HepG2 (cell line): ENCODE measurements around the gene TPST1. TPM values are rescaled to one million over a fixed set of nuclear protein-coding genes. Genes with fewer than 3 reads are reported as not detected.

Experiments
- GPN1 ChIP-seq: sonication (generic); formaldehyde crosslinking; IDR thresholded peaks from 2 replicates; pipeline ENCODE4 v1.5.1; 2020; ENCODE audit warnings: missing genetic modification reagents, borderline replicate concordance
- NFE2 ChIP-seq: sonication (generic); formaldehyde crosslinking; IDR thresholded peaks from 2 replicates; pipeline ENCODE4 v1.4.0; 2020; ENCODE audit warnings: missing genetic modification reagents
- PHF21A ChIP-seq: sonication (generic); formaldehyde crosslinking; IDR thresholded peaks from 2 replicates; pipeline ENCODE4 v1.5.0; 2020; ENCODE audit warnings: mild to moderate bottlenecking, missing genetic modification reagents
- RBFOX2 ChIP-seq: fragments of 200-400 bp; formaldehyde crosslinking; IDR thresholded peaks from 2 replicates; pipeline ENCODE4 v1.6.1; 2017; ENCODE audit warnings: low read depth, mild to moderate bottlenecking, low read length
- SNRNP70 ChIP-seq: fragments of 200-400 bp; formaldehyde crosslinking; IDR thresholded peaks from 2 replicates; pipeline ENCODE4 v1.6.1; 2017; ENCODE audit warnings: mild to moderate bottlenecking, low read depth, low read length, moderate library complexity
- THYN1 ChIP-seq: sonication (generic); formaldehyde crosslinking; IDR thresholded peaks from 2 replicates; pipeline ENCODE4 v1.8.1; 2023; ENCODE audit warnings: low read depth, mild to moderate bottlenecking, moderate library complexity, missing genetic modification reagents, borderline replicate concordance
- XBP1 ChIP-seq: sonication (generic); formaldehyde crosslinking; IDR thresholded peaks from 2 replicates; pipeline ENCODE4 v1.5.0; 2020; ENCODE audit warnings: missing genetic modification reagents
- ZFP41 ChIP-seq: sonication (generic); formaldehyde crosslinking; IDR thresholded peaks from 2 replicates; pipeline ENCODE4 v1.4.0; 2020; ENCODE audit warnings: mild to moderate bottlenecking, missing genetic modification reagents, borderline replicate concordance
- ZNF101 ChIP-seq: sonication (generic); formaldehyde crosslinking; IDR thresholded peaks from 2 replicates; pipeline ENCODE4 v1.4.0; 2020; ENCODE audit warnings: mild to moderate bottlenecking, low read depth, missing genetic modification reagents, borderline replicate concordance
- ZNF235 ChIP-seq: sonication (generic); formaldehyde crosslinking; IDR thresholded peaks from 2 replicates; pipeline ENCODE4 v1.8.1; 2023; ENCODE audit warnings: mild to moderate bottlenecking, missing genetic modification reagents, borderline replicate concordance
- ZNF337 ChIP-seq: sonication (generic); formaldehyde crosslinking; IDR thresholded peaks from 2 replicates; pipeline ENCODE4 v1.5.1; 2020; ENCODE audit warnings: missing genetic modification reagents, low read depth, mild to moderate bottlenecking, borderline replicate concordance
- ZNF44 ChIP-seq: sonication (generic); formaldehyde crosslinking; IDR thresholded peaks from 2 replicates; pipeline ENCODE4 v1.5.1; 2020; ENCODE audit warnings: mild to moderate bottlenecking, missing genetic modification reagents
- ZNF552 ChIP-seq: sonication (generic); formaldehyde crosslinking; IDR thresholded peaks from 2 replicates; pipeline ENCODE4 v1.9.0; 2022; ENCODE audit warnings: missing genetic modification reagents, mild to moderate bottlenecking, borderline replicate concordance
- ZNF790 ChIP-seq: sonication (generic); formaldehyde crosslinking; IDR thresholded peaks from 2 replicates; pipeline ENCODE4 v1.8.0; 2022; ENCODE audit warnings: missing genetic modification reagents, mild to moderate bottlenecking, borderline replicate concordance
- ZNF83 ChIP-seq: sonication (generic); formaldehyde crosslinking; IDR thresholded peaks from 2 replicates; pipeline ENCODE4 v1.4.0; 2020; ENCODE audit warnings: missing genetic modification reagents, mild to moderate bottlenecking, borderline replicate concordance
- polyA plus RNA-seq, 8 experiments: library from polyadenylated mRNA; depleted of rRNA in 3 of 8; stranded (reverse) in 7 of 8; unstranded in 1 of 8; fragments of >200 nt; fragmentation: Illumina TruSeq in 4 of 8; extraction: Trizol in 4 of 8; gene quantifications; 2 replicates each; pipeline versions ENCODE4 v1.2.1 to v1.2.3, GENCODE V29; 2011 to 2016; ENCODE audit warnings: low read depth in 4 of 8, missing spikeins in 1 of 8, mixed read lengths in 1 of 8; ENCODE audit not compliant: insufficient read depth in 1 of 8
- total RNA-seq, 5 experiments: library from RNA; depleted of rRNA; stranded (reverse); fragments of >200 nt; fragmentation: Illumina TruSeq; extraction: Trizol; gene quantifications; 2 replicates each; pipeline ENCODE4 v1.2.3, GENCODE V29; 2016; ENCODE audit warnings: low read depth in 1 of 5
- TF ChIP-seq, protein P1 (sequence below): sonication (generic); formaldehyde crosslinking; IDR thresholded peaks from 2 replicates; pipeline ENCODE4 v1.4.0; 2020; ENCODE audit warnings: missing genetic modification reagents, borderline replicate concordance
- TF ChIP-seq, protein P2 (sequence below): sonication (generic); formaldehyde crosslinking; IDR thresholded peaks from 2 replicates; pipeline ENCODE4 v1.8.1; 2023; ENCODE audit warnings: mild to moderate bottlenecking, moderate library complexity, missing genetic modification reagents
- TF ChIP-seq, protein P3 (sequence below): sonication (generic); formaldehyde crosslinking; IDR thresholded peaks from 2 replicates; pipeline ENCODE4 v1.4.0; 2020; ENCODE audit warnings: missing genetic modification reagents
- TF ChIP-seq, protein P4 (sequence below): sonication (generic); formaldehyde crosslinking; IDR thresholded peaks from 2 replicates; pipeline ENCODE4 v1.8.1; 2022; ENCODE audit warnings: low read depth, mild to moderate bottlenecking, missing genetic modification reagents

The TPST1 gene
- total and polyA plus RNA-seq, 2 of the 13 experiments (the other 11 are each of a cell fraction or from before 2014, with no cell fraction given) = 24.3 to 34.1 TPM

DNA sequence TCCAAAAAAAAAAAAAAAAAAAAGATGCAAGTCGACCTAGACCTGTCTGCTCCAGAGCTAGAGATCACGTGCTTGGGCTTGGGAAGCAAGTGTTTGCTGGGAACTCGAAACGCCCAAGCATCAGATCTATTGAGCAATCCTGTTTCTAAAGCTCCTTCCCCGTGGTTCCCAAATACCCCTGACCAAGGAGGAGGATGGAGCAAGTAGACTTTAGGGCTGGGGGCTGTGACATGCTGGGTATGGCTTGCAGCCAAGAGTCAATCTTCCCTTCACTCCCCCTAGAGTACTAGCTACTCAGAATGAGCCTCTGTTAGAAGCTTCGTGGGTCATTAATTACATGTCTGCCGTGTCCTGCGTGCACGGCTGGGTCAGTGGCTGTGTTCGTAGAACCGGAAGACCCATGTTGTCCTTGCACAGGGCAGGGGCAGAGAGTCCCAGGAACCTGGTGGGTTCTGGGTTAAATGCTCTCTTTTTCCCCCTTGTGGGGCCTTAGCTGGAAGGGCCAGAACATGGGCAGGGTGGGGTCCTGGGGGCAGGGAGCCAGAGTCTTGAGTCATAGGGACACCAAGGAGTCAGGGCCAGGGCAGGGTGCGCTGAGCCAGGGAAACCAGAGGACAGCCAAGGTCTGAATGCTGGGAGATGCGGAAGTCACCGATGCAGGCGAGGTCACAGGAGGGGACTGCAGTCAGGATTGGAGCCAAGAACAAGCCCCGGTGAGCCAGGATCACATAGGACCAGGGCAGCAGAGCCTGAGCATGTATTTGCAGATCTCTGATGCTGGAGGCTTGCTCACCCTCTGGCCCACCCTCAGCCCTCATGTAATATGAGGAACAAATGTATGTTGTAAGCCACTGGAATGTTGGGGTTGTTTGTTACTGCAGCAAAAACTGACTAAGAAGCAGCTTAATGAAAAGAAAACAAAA is 34.6 kb upstream of the TPST1 start (continued):
- TF ChIP-seq ZNF44 = no peak
- TF ChIP-seq RBFOX2 = no peak
- TF ChIP-seq, protein P1, sequence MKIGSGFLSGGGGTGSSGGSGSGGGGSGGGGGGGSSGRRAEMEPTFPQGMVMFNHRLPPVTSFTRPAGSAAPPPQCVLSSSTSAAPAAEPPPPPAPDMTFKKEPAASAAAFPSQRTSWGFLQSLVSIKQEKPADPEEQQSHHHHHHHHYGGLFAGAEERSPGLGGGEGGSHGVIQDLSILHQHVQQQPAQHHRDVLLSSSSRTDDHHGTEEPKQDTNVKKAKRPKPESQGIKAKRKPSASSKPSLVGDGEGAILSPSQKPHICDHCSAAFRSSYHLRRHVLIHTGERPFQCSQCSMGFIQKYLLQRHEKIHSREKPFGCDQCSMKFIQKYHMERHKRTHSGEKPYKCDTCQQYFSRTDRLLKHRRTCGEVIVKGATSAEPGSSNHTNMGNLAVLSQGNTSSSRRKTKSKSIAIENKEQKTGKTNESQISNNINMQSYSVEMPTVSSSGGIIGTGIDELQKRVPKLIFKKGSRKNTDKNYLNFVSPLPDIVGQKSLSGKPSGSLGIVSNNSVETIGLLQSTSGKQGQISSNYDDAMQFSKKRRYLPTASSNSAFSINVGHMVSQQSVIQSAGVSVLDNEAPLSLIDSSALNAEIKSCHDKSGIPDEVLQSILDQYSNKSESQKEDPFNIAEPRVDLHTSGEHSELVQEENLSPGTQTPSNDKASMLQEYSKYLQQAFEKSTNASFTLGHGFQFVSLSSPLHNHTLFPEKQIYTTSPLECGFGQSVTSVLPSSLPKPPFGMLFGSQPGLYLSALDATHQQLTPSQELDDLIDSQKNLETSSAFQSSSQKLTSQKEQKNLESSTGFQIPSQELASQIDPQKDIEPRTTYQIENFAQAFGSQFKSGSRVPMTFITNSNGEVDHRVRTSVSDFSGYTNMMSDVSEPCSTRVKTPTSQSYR (CRISPR knock-in tag) = no peak
- no peak for TF ChIP-seq XBP1 (CRISPR knock-in tag)
- TF ChIP-seq ZNF101 (CRISPR knock-in tag) = no peak
- TF ChIP-seq, protein P2, sequence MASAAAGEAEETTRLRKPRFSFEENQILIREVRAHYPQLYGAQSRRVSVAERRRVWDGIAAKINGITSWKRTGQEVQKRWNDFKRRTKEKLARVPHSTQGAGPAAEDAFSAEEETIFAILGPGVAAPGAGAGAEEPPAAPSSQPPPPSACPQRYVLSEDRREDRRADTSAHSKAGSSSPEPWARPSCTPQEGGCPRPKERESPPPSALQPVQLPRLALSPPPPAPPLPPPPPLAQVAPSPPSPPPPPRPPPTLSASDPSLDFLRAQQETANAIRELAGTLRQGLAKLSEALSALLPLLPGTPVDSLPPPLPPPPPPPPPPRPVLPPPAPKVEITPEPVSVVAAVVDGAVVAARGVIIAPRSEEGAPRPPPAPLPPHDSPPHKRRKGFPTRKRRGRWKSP (CRISPR knock-in tag) = no peak
- TF ChIP-seq PHF21A (CRISPR knock-in tag) = no peak; the same call in 1 of the 2 replicates
- TF ChIP-seq NFE2 (CRISPR knock-in tag) = no peak
- TF ChIP-seq ZNF790 (CRISPR knock-in tag) = no peak
- TF ChIP-seq ZNF337 (CRISPR knock-in tag) = no peak
- TF ChIP-seq ZFP41 (CRISPR knock-in tag) = no peak
- TF ChIP-seq, protein P3, sequence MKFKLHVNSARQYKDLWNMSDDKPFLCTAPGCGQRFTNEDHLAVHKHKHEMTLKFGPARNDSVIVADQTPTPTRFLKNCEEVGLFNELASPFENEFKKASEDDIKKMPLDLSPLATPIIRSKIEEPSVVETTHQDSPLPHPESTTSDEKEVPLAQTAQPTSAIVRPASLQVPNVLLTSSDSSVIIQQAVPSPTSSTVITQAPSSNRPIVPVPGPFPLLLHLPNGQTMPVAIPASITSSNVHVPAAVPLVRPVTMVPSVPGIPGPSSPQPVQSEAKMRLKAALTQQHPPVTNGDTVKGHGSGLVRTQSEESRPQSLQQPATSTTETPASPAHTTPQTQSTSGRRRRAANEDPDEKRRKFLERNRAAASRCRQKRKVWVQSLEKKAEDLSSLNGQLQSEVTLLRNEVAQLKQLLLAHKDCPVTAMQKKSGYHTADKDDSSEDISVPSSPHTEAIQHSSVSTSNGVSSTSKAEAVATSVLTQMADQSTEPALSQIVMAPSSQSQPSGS = no peak
- TF ChIP-seq ZNF552 (CRISPR knock-in tag) = no peak
- TF ChIP-seq, protein P4, sequence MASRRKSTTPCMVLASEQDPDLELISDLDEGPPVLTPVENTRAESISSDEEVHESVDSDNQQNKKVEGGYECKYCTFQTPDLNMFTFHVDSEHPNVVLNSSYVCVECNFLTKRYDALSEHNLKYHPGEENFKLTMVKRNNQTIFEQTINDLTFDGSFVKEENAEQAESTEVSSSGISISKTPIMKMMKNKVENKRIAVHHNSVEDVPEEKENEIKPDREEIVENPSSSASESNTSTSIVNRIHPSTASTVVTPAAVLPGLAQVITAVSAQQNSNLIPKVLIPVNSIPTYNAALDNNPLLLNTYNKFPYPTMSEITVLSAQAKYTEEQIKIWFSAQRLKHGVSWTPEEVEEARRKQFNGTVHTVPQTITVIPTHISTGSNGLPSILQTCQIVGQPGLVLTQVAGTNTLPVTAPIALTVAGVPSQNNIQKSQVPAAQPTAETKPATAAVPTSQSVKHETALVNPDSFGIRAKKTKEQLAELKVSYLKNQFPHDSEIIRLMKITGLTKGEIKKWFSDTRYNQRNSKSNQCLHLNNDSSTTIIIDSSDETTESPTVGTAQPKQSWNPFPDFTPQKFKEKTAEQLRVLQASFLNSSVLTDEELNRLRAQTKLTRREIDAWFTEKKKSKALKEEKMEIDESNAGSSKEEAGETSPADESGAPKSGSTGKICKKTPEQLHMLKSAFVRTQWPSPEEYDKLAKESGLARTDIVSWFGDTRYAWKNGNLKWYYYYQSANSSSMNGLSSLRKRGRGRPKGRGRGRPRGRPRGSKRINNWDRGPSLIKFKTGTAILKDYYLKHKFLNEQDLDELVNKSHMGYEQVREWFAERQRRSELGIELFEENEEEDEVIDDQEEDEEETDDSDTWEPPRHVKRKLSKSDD (CRISPR knock-in tag) = no peak
- no peak for TF ChIP-seq THYN1 (CRISPR knock-in tag)
- TF ChIP-seq ZNF83 (CRISPR knock-in tag) = no peak
- TF ChIP-seq SNRNP70 = no peak
- TF ChIP-seq GPN1 (CRISPR knock-in tag) = no peak
- no peak for TF ChIP-seq ZNF235 (CRISPR knock-in tag)
